Activated CD4-positive, alpha-beta memory T cell treated with anti-CD3 and anti-CD28 coated beads for 36 hours (primary cell): ENCODE measurements around the gene PTGR2. TPM values are rescaled to one million over a fixed set of nuclear protein-coding genes. Genes with fewer than 3 reads are reported as not detected.
"Not testable (repeated sequence)": the region's sequence is repeated elsewhere in the genome, so short reads cannot be mapped to it uniquely, and the experiment has no call there.

Experiments used
- CTCF ChIA-PET: fragments of 350-600 bp; sonication (Branson Sonifier 250); formaldehyde crosslinking; loops from one replicate; lab custom pipeline; 2021; ENCODE audit warnings: antibody characterized with exemption, inconsistent platforms; lab: Charles Lee
- POLR2A ChIA-PET: fragments of 350-600 bp; sonication (Branson Sonifier 250); formaldehyde crosslinking; loops from one replicate; lab custom pipeline; 2021; ENCODE audit warnings: antibody characterized with exemption; lab: Charles Lee
- DNase-seq: peaks from one replicate; pipeline ENCODE4 v3.0.0-alpha.2; 2020
- H3K27ac Mint-ChIP-seq: one replicate; pipeline ENCODE4 v1.8.0; 2021; ENCODE audit warnings: mixed read lengths
- H3K27me3 Mint-ChIP-seq: one replicate; pipeline ENCODE4 v1.8.0; 2021; ENCODE audit warnings: mixed read lengths
- H3K36me3 Mint-ChIP-seq: one replicate; pipeline ENCODE4 v1.8.0; 2021; ENCODE audit warnings: mixed read lengths
- H3K4me1 Mint-ChIP-seq: one replicate; pipeline ENCODE4 v1.8.0; 2021; ENCODE audit warnings: low read depth, mixed read lengths
- H3K4me3 Mint-ChIP-seq: one replicate; pipeline ENCODE4 v1.8.0; 2021; ENCODE audit warnings: mild to moderate bottlenecking, mixed read lengths
- H3K9me3 Mint-ChIP-seq: one replicate; pipeline ENCODE4 v1.8.0; 2021; ENCODE audit warnings: mixed read lengths
- intact Hi-C: fragments of 100-400 bp; cut with micrococcal nuclease; formaldehyde crosslinking; loops from one replicate; pipeline ENCODE4 v1.15.1; 2023
- total RNA-seq, 2 experiments: library from RNA; stranded (reverse); gene quantifications; one replicate each; pipeline ENCODE4 v1.2.3, GENCODE V29; 2021

PTGR2 gene
- total RNA-seq, 2 experiments from 2014 or later: 9.9 to 10.3 TPM

DNA sequence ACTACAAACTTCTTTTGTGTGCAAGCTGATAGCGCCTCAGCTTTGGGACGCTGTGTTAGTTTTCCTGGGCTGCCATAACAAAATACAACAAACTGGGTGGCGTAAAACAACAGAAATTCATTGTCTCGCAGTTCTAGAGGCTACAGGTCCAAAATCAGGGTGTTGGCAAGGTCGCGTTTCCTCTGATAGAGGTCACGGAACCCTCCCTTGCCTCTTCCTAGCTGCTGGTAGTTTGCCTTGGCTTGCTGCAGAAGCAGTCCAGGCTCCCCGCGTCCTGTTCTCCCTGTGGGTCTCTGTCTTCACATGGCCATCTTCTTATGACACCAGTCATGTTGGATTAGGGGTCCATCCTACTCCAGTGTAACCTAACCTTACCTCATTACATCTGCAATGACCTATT is 32.8 kb upstream of the PTGR2 start:
- Mint-ChIP-seq H3K9me3 (no peaks in the 10 kb centered on the region), H3K36me3 (no peaks in the 10 kb centered on the region), H3K4me3 (no peak overlapping the region), H3K27ac (no peak overlapping the region), H3K4me1 (peaks cover 7% of the 10 kb centered on the region), H3K27me3 (no peaks in the 10 kb centered on the region)
- POLR2A ChIA-PET: no interaction called here
- intact Hi-C loops: no loop called here
- CTCF ChIA-PET: no interaction called here
- DNase-seq: no peak

- intact Hi-C loops: no loop called here
- DNase-seq: no peak
- Mint-ChIP-seq H3K27ac (no peak overlapping the region), H3K27me3 (no peaks in the 10 kb centered on the region), H3K36me3 (no peaks in the 10 kb centered on the region), H3K4me3 (no peak overlapping the region), H3K9me3 (no peaks in the 10 kb centered on the region), H3K4me1 (no peaks in the 10 kb centered on the region)
- POLR2A ChIA-PET: no interaction called here
- CTCF ChIA-PET: interaction anchor here (1.6 kb wide), 1 partner anchor 92 kb away, joined by 9 read pairs; no protein-coding TSS in a partner anchor
These were observed 31.0 kb upstream of the PTGR2 start for GRCh38 chr14:73820631-73821030.

GRCh38 chr14:73823339-73823885 is 28.2 kb upstream of the PTGR2 start:
- Mint-ChIP-seq H3K4me1 (no peaks in the 10 kb centered on the region), H3K9me3 (no peaks in the 10 kb centered on the region), H3K27me3 (no peaks in the 10 kb centered on the region), H3K4me3 (no peak overlapping the region), H3K27ac (no peak overlapping the region), H3K36me3 (no peaks in the 10 kb centered on the region)
- CTCF ChIA-PET: interaction anchor here (1.2 to 8.2 kb wide), 4 partner anchors 26 to 94 kb away, joined by 3 to 181 read pairs (median 4); no protein-coding TSS in a partner anchor
- DNase-seq: no peak
- POLR2A ChIA-PET: interaction anchor here (1.4 kb wide), 1 partner anchor 36 kb away, joined by 3 read pairs; no protein-coding TSS in a partner anchor
- intact Hi-C loops: no loop called here

GRCh38 chr14:73824127-73824526 is 27.5 kb upstream of the PTGR2 start:
- DNase-seq: no peak
- intact Hi-C loops: no loop called here
- Mint-ChIP-seq H3K27me3 (no peaks in the 10 kb centered on the region), H3K9me3 (no peaks in the 10 kb centered on the region), H3K36me3 (no peaks in the 10 kb centered on the region), H3K4me3 (no peak overlapping the region), H3K27ac (no peak overlapping the region), H3K4me1 (peaks cover 2% of the 10 kb centered on the region)
- CTCF ChIA-PET: interaction anchor here (0.6 to 8.2 kb wide), 5 partner anchors 27 to 95 kb away, joined by 3 to 181 read pairs (median 4); no protein-coding TSS in a partner anchor
- POLR2A ChIA-PET: interaction anchor here (1.4 kb wide), 1 partner anchor 36 kb away, joined by 3 read pairs; no protein-coding TSS in a partner anchor

- H3K27me3 Mint-ChIP-seq: no peaks in the 10 kb centered on the region
- peaks cover 6% of the 10 kb centered on the region for H3K4me1 Mint-ChIP-seq
- POLR2A ChIA-PET: no interaction called here
These were observed 27.1 kb upstream of the PTGR2 start for GRCh38 chr14:73824536-73824935.

DNA sequence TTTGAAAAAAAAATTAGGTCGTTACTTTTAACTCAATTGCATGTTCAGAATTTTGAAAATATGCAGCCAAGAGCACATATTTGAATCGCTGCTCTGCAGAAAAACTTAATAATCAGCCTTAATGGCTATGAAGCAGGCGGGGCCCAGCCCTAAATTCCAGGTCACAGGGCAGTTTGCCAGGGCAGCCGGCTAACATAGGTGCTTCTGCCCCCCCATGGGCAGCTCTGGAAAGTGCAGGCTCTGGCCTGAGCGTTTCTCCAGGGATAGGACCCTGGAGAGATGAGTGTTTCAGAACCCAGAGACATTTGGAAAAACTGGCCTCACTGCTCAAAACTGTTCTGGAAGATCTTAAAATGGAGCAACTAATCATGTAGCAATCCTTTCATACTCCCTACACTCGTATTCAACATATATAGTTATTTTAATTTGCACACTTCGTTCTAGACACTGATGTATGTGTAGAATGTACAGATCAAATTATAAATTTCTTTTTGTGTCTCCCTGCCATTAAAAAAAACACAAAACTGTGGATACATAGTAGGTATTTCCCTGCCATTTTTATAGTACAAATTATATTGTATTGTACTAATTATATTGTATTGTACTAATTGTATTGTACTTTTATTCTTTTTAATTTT is 26.0 kb upstream of the PTGR2 start:
- no peaks in the 10 kb centered on the region for H3K27me3 Mint-ChIP-seq
- intact Hi-C loops: loop anchor here (1.0 to 5.0 kb wide), 5 partner anchors 38 to 193 kb away; a partner anchor contains a TSS
- H3K4me1 Mint-ChIP-seq: peaks cover 15% of the 10 kb centered on the region
- no peak overlapping the region for H3K4me3 Mint-ChIP-seq
- POLR2A ChIA-PET: interaction anchor here (1.4 kb wide), 1 partner anchor 38 kb away, joined by 6 read pairs; no protein-coding TSS in a partner anchor
- CTCF ChIA-PET: interaction anchor here (0.5 to 8.2 kb wide), 23 partner anchors 9 to 688 kb away, joined by 3 to 181 read pairs (median 5); partner anchors contain the start of gene PTGR2
- H3K36me3 Mint-ChIP-seq: no peaks in the 10 kb centered on the region
- DNase-seq: peak; percentile 87
- no peaks in the 10 kb centered on the region for H3K9me3 Mint-ChIP-seq
- no peak overlapping the region for H3K27ac Mint-ChIP-seq

More at GRCh38 chr14:73824536-73824935, 27.1 kb upstream of the PTGR2 start:
- intact Hi-C loops: no loop called here
- Mint-ChIP-seq H3K9me3 (no peaks in the 10 kb centered on the region), H3K36me3 (no peaks in the 10 kb centered on the region), H3K4me3 (no peak overlapping the region), H3K27ac (no peak overlapping the region)
- CTCF ChIA-PET: interaction anchor here (0.6 to 8.2 kb wide), 14 partner anchors 23 to 104 kb away, joined by 3 to 181 read pairs (median 5); no protein-coding TSS in a partner anchor
- DNase-seq: no peak

GRCh38 chr14:73827190-73827589 is 24.4 kb upstream of the PTGR2 start:
- CTCF ChIA-PET: interaction anchor here (0.6 to 8.2 kb wide), 10 partner anchors 10 to 98 kb away, joined by 3 to 181 read pairs (median 8); partner anchors contain the start of gene PTGR2
- H3K4me1 Mint-ChIP-seq: peaks cover 15% of the 10 kb centered on the region
- intact Hi-C loops: loop anchor here (5.0 kb wide), 2 partner anchors 85 to 195 kb away; no protein-coding TSS in a partner anchor
- not testable (repeated sequence) for H3K9me3 Mint-ChIP-seq, H3K4me3 Mint-ChIP-seq, H3K27ac Mint-ChIP-seq, H3K36me3 Mint-ChIP-seq, H3K27me3 Mint-ChIP-seq
- DNase-seq: peak; percentile 16
- POLR2A ChIA-PET: interaction anchor here (0.8 kb wide), 1 partner anchor 99 kb away, joined by 3 read pairs; no protein-coding TSS in a partner anchor

DNA sequence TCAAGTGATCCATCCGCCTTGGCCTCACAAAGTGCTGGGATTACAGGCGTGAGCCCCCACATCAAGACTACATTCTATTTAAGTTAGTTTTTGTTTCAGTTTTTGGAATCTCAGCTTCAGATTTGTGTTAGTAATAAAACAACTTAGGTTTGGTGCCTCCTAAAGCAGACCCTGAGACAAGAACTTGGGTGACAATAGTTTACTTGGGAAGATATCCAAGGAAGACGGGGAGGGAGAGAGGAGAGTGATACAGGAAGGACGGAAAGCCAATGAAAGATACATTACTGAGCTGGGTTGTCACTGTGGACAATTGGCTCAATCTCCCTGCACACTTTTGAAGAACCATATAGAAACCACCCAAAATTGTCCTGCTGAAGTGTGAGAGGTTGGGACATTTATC is 22.6 kb upstream of the PTGR2 start:
- POLR2A ChIA-PET: interaction anchor here (1.0 kb wide), 1 partner anchor 71 kb away, joined by 4 read pairs; no protein-coding TSS in a partner anchor
- CTCF ChIA-PET: interaction anchor here (0.6 to 8.2 kb wide), 6 partner anchors 18 to 100 kb away, joined by 3 to 181 read pairs (median 5); a partner anchor contains a TSS
- H3K4me3 Mint-ChIP-seq: no peak overlapping the region

DNA sequence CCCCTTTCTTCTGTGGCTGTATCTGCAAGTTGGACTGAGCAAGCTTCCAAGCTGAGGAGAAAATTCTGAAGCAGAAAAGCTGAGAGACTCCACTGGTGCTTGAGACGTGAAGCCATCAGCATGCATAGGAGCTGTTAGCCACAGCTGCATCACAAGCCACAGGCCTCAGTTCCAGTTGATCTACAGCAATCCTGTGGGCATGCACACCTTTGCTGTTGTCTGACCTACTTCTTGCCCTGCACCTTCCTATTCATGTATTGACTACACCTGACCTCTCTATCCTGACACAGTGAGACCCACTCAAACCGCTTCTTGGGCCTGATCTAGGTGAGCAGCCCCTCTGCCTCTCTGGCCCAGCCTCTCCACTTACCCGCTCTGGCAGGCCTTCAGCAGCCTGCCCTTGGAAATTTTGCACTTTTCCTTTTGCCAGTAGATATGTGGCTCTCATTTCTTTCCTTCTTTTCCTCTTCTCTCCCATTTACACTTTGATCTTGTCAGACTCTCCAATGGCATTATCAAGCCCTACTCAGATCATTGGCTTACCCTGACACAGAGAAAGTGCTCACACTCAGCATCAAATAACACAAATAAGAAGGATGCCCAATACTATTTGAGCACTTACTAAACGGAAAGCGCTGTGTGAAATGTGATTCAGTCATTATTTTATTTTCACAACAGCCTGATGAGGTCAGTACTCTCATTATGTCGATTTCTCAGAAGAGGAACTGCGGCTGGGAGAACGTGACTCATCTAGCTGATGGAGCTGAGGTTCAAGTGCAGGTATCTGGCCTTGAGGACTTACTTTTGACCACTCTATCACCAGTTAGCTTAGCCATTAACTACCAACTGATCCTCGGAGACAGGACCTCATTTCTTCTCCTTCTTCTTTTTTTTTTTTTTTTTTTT is 21.9 kb upstream of the PTGR2 start:
- DNase-seq: peak; percentile 78
- intact Hi-C loops: loop anchor here (1.0 to 5.0 kb wide), 4 partner anchors 57 to 197 kb away; partner anchors contain the start of gene ZNF410
- H3K27ac Mint-ChIP-seq: peak overlapping the region; percentile 80
- H3K9me3 Mint-ChIP-seq: no peaks in the 10 kb centered on the region
- ChIA-PET CTCF (interaction anchor here (0.6 to 8.2 kb wide), 8 partner anchors 17 to 101 kb away, joined by 3 to 181 read pairs (median 5); a partner anchor contains a TSS), POLR2A (interaction anchor here (1.0 kb wide), 1 partner anchor 72 kb away, joined by 4 read pairs; no protein-coding TSS in a partner anchor)
- peaks cover 15% of the 10 kb centered on the region for H3K4me1 Mint-ChIP-seq
- no peaks in the 10 kb centered on the region for H3K36me3 Mint-ChIP-seq
- no peaks in the 10 kb centered on the region for H3K27me3 Mint-ChIP-seq
- peak overlapping the region; percentile 7 for H3K4me3 Mint-ChIP-seq

More for the DNA sequence above, 22.6 kb upstream of the PTGR2 start:
- H3K27me3 Mint-ChIP-seq: no peaks in the 10 kb centered on the region
- peak overlapping the region; percentile 80 for H3K27ac Mint-ChIP-seq
- H3K9me3 Mint-ChIP-seq: no peaks in the 10 kb centered on the region
- intact Hi-C loops: loop anchor here (5.0 kb wide), 2 partner anchors 87 to 197 kb away; no protein-coding TSS in a partner anchor
- DNase-seq: no peak
- no peaks in the 10 kb centered on the region for H3K36me3 Mint-ChIP-seq
- peaks cover 15% of the 10 kb centered on the region for H3K4me1 Mint-ChIP-seq

GRCh38 chr14:73833034-73833433 is 18.6 kb upstream of the PTGR2 start:
- intact Hi-C loops: no loop called here
- CTCF ChIA-PET: no interaction called here
- no peaks in the 10 kb centered on the region for H3K9me3 Mint-ChIP-seq
- no peak overlapping the region for H3K27ac Mint-ChIP-seq
- POLR2A ChIA-PET: no interaction called here
- no peaks in the 10 kb centered on the region for H3K27me3 Mint-ChIP-seq
- H3K4me3 Mint-ChIP-seq: no peak overlapping the region
- no peaks in the 10 kb centered on the region for H3K36me3 Mint-ChIP-seq
- no peak for DNase-seq
- peaks cover 15% of the 10 kb centered on the region for H3K4me1 Mint-ChIP-seq

DNA sequence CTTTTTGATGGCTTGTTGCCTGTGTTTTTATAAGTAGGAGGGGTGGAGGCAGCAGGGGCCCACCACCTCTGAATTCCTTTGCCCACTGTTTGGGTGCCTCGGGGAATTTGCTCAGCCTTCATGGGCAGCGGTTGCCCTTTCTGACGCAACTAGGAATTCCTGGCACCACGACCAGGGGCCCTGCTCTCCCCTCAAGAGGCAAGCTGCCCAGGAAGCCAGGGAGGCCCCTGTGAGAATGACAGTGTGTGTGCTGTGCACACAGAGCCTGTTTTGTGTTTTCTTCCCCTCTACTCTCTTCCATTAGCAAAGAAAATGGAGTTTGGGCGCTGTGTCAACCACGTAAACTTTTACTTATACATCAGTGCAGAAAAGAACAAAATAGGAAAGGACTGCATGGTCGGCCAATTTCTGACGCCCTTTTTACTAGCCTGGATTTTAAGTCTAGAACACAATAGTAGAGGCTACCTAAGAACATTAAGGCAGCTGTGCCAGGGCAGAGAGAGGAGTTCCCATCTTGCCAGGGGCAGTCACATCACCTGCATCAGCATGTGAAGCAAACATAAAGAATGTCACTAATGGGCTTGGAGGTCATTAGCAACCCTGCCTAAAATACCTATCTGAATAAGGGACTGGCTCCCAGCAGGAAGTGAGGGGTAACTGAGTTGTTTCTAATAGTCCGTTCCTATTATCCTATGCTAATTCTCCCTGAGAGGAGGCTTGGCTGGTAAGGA is 17.9 kb upstream of the PTGR2 start:
- no peak overlapping the region for H3K4me3 Mint-ChIP-seq
- intact Hi-C loops: no loop called here
- ChIA-PET CTCF (no interaction called here), POLR2A (no interaction called here)
- H3K27me3 Mint-ChIP-seq: no peaks in the 10 kb centered on the region
- no peaks in the 10 kb centered on the region for H3K9me3 Mint-ChIP-seq
- H3K36me3 Mint-ChIP-seq: no peaks in the 10 kb centered on the region
- no peak for DNase-seq
- no peak overlapping the region for H3K27ac Mint-ChIP-seq
- peaks cover 15% of the 10 kb centered on the region for H3K4me1 Mint-ChIP-seq
